ENCODE results near the gene NHS. TPM values are rescaled to one million over a fixed set of nuclear protein-coding genes. Genes with fewer than 3 reads are reported as not detected.
"Not testable (repeated sequence)": the region's sequence is repeated elsewhere in the genome, so short reads cannot be mapped to it uniquely, and the experiment has no call there.

The NHS gene
- total RNA-seq, 4 donors from 2014 or later, result 5.0 to 8.7 (median 6.2) TPM

- Histone ChIP-seq H3K27me3 (no peaks in the 10 kb centered on the region), H3K36me3 (no peaks in the 10 kb centered on the region), H3K4me1 (no peaks in the 10 kb centered on the region), H3K4me3 (no peak overlapping the region), H3K9me3 (no peaks in the 10 kb centered on the region), H3K27ac (replicated peaks in 1 of 4) (no peak overlapping the region)
- no peak for TF ChIP-seq CTCF (IDR thresholded peaks at IDR 0.05)
- TF ChIP-seq POLR2A (IDR thresholded peaks at IDR 0.05; ENCODE audit: low read depth), result no peak
- no peak for TF ChIP-seq EP300 (IDR thresholded peaks at IDR 0.05)
- no peak for TF ChIP-seq POLR2AphosphoS5 (IDR thresholded peaks at IDR 0.05)
- DNase-seq (ENCODE audit: extremely low spot score), result no peak
- intact Hi-C loops (cut with DNase I), result no loop called here
- 55% methylated on average over 4 of the region's 4 CpGs for WGBS
Observed at GRCh38 chrX:17443556-17443955, 68.6 kb downstream of the NHS start.

- H3K36me3 ChIP-seq; DNase-seq (ENCODE audit: extremely low spot score); H3K27me3 ChIP-seq; H3K4me3 ChIP-seq; H3K9me3 ChIP-seq; H3K27ac ChIP-seq (replicated peaks in 1 of 4); intact Hi-C loops (cut with DNase I); H3K4me1 ChIP-seq: not testable (repeated sequence)
- 70% methylated on average over 5 of the region's 5 CpGs for WGBS
Observed at GRCh38 chrX:17446269-17446668, 71.3 kb downstream of the NHS start.

- intact Hi-C loops (cut with DNase I), result no loop called here
- H3K36me3 ChIP-seq, result no peaks in the 10 kb centered on the region
- WGBS, result 44% methylated on average over 2 of the region's 2 CpGs
- no peaks in the 10 kb centered on the region for H3K9me3 ChIP-seq
- no peak overlapping the region for H3K27ac ChIP-seq (replicated peaks in 1 of 4)
- no peak for DNase-seq (ENCODE audit: extremely low spot score)
- no peak overlapping the region for H3K4me3 ChIP-seq
- TF ChIP-seq POLR2AphosphoS5 (IDR thresholded peaks at IDR 0.05) (no peak), CTCF (IDR thresholded peaks at IDR 0.05) (no peak), EP300 (IDR thresholded peaks at IDR 0.05) (no peak), POLR2A (IDR thresholded peaks at IDR 0.05; ENCODE audit: low read depth) (no peak)
- peaks cover 0 to 5% (median 0%) of the 10 kb centered on the region in 4 donors for H3K4me1 ChIP-seq
- H3K27me3 ChIP-seq, result no peaks in the 10 kb centered on the region
Observed at GRCh38 chrX:17448188-17448587, 73.2 kb downstream of the NHS start.

- Histone ChIP-seq H3K36me3 (no peaks in the 10 kb centered on the region), H3K4me3 (no peak overlapping the region), H3K9me3 (no peaks in the 10 kb centered on the region), H3K27me3 (no peaks in the 10 kb centered on the region), H3K4me1 (peaks cover 0 to 5% (median 0%) of the 10 kb centered on the region in 4 donors), H3K27ac (replicated peaks in 1 of 4) (no peak overlapping the region)
- DNase-seq (ENCODE audit: extremely low spot score), result no peak
- intact Hi-C loops (cut with DNase I), result no loop called here
- 77% methylated on average over 2 of the region's 2 CpGs for WGBS
- TF ChIP-seq CTCF (IDR thresholded peaks at IDR 0.05) (no peak), POLR2AphosphoS5 (IDR thresholded peaks at IDR 0.05) (no peak), EP300 (IDR thresholded peaks at IDR 0.05) (no peak), POLR2A (IDR thresholded peaks at IDR 0.05; ENCODE audit: low read depth) (no peak)
Observed at GRCh38 chrX:17449866-17450265, 74.9 kb downstream of the NHS start.

GRCh38 chrX:17453788-17454187 lies 78.8 kb downstream of the NHS start:
- TF ChIP-seq POLR2A (IDR thresholded peaks at IDR 0.05; ENCODE audit: low read depth) (no peak), POLR2AphosphoS5 (IDR thresholded peaks at IDR 0.05) (no peak), CTCF (IDR thresholded peaks at IDR 0.05) (no peak)

More at GRCh38 chrX:17453788-17454187, 78.8 kb downstream of the NHS start:
- Histone ChIP-seq H3K36me3 (no peaks in the 10 kb centered on the region), H3K27me3 (no peaks in the 10 kb centered on the region), H3K27ac (replicated peaks in 1 of 4) (no peak overlapping the region), H3K4me3 (no peak overlapping the region), H3K4me1 (peaks cover 0 to 5% (median 2%) of the 10 kb centered on the region in 4 donors), H3K9me3 (no peaks in the 10 kb centered on the region)
- intact Hi-C loops (cut with DNase I), result no loop called here
- no peak for DNase-seq (ENCODE audit: extremely low spot score)

All from esophagus muscularis mucosa (tissue), 4 donors.